H1 (cell line): ENCODE measurements around the gene GALNT17. TPM values are rescaled to one million over a fixed set of nuclear protein-coding genes. Genes with fewer than 3 reads are reported as not detected.

Experiments
- CTCF ChIA-PET: fragments of 300-600 bp; sonication (Branson Sonifier 250); formaldehyde crosslinking; loops from one replicate; lab custom pipeline; 2021; ENCODE audit not compliant: partially characterized antibody; lab: Charles Lee
- POLR2A ChIA-PET: fragments of 300-600 bp; sonication (Branson Sonifier 250); formaldehyde crosslinking; loops from one replicate; lab custom pipeline; 2021; ENCODE audit warnings: inconsistent platforms; ENCODE audit not compliant: partially characterized antibody; lab: Charles Lee
- DNase-seq, 2 experiments: peaks; one replicate each; pipeline versions ENCODE4 v3.0.0 to v3.0.0-alpha.2; 2010 to 2022; ENCODE audit warnings: low spot score in 2 of 2, low read depth in 1 of 2, mixed read lengths in 1 of 2
- FAIRE-seq: peaks from 2 replicates; lab custom pipeline; 2011; peaks lifted over from hg19 to GRCh38; lab: Jason Lieb, UNC
- H2AFZ ChIP-seq: 2 replicates; pipeline ENCODE4 v1.8.1; 2012; ENCODE audit warnings: low read length, inconsistent platforms
- H2AK5ac ChIP-seq: 2 replicates; pipeline ENCODE4 v1.6.1; 2013; ENCODE audit warnings: low read depth, low read length
- H2BK120ac ChIP-seq: replicated peaks from 2 replicates; pipeline ENCODE3; 2013; ENCODE audit warnings: low read depth, low read length, inconsistent platforms
- H2BK12ac ChIP-seq: 2 replicates; pipeline ENCODE4 v1.6.1; 2013; ENCODE audit warnings: low read depth, low read length
- H2BK15ac ChIP-seq: 2 replicates; pipeline ENCODE4 v1.6.1; 2013; ENCODE audit warnings: low read length
- H2BK20ac ChIP-seq: 2 replicates; pipeline ENCODE4 v1.6.1; 2013; ENCODE audit warnings: low read length
- H2BK5ac ChIP-seq: 2 replicates; pipeline ENCODE4 v1.6.1; 2013; ENCODE audit warnings: low read depth, low read length
- H3K14ac ChIP-seq: 2 replicates; pipeline ENCODE4 v1.6.1; 2013; ENCODE audit warnings: inconsistent platforms; ENCODE audit not compliant: insufficient read length
- H3K18ac ChIP-seq: 2 replicates; pipeline ENCODE4 v1.6.1; 2013; ENCODE audit warnings: low read length; ENCODE audit errors: extremely low read depth
- H3K23ac ChIP-seq: 2 replicates; pipeline ENCODE4 v1.6.1; 2013; ENCODE audit warnings: inconsistent platforms; ENCODE audit not compliant: insufficient read length
- H3K23me2 ChIP-seq: 2 replicates; pipeline ENCODE4 v1.6.1; 2013; ENCODE audit warnings: low read depth, low read length
- H3K27ac ChIP-seq: 2 replicates; pipeline ENCODE4 v1.6.1; 2011; ENCODE audit warnings: low read depth, low read length, inconsistent platforms
- H3K27me3 ChIP-seq, 4 experiments: replicated peaks in 1 of 4; 1 replicate in 1 of 4; 2 replicates in 3 of 4; pipeline versions ENCODE4 v1.6.1 to v1.8.1; 2011 to 2013; ENCODE audit warnings: low read length in 3 of 4, mild to moderate bottlenecking in 3 of 4, inconsistent platforms in 2 of 4, mixed read lengths in 2 of 4, moderate library complexity in 1 of 4; ENCODE audit not compliant: control insufficient read depth in 3 of 4, insufficient read depth in 3 of 4; ENCODE audit errors: extremely low read depth in 1 of 4
- H3K36me3 ChIP-seq, 4 experiments: 2 replicates each; pipeline versions ENCODE4 v1.6.1 to v1.8.1; 2011 to 2013; ENCODE audit warnings: mild to moderate bottlenecking in 4 of 4, low read length in 3 of 4, moderate library complexity in 2 of 4, control low read depth in 1 of 4, inconsistent platforms in 1 of 4; ENCODE audit not compliant: insufficient read depth in 4 of 4, control insufficient read depth in 2 of 4
- H3K4ac ChIP-seq: replicated peaks from 2 replicates; pipeline ENCODE3; 2013; ENCODE audit warnings: low read length, low read depth, mixed read lengths, inconsistent platforms; ENCODE audit not compliant: insufficient read length
- H3K4me1 ChIP-seq, 4 experiments: replicated peaks in 1 of 4; 1 replicate in 1 of 4; 2 replicates in 3 of 4; pipeline versions ENCODE4 v1.6.1 to v1.8.1; 2011 to 2013; ENCODE audit warnings: low read length in 3 of 4, inconsistent platforms in 2 of 4, mixed read lengths in 1 of 4; ENCODE audit not compliant: insufficient read depth in 4 of 4, control insufficient read depth in 3 of 4
- H3K4me2 ChIP-seq, 2 experiments: 2 replicates each; pipeline versions ENCODE4 v1.6.1 to v1.8.1; 2011 to 2013; ENCODE audit warnings: low read depth in 2 of 2, low read length in 2 of 2, control low read depth in 1 of 2, inconsistent platforms in 1 of 2, mild to moderate bottlenecking in 1 of 2; ENCODE audit not compliant: insufficient read depth in 1 of 2
- H3K4me3 ChIP-seq, 4 experiments: fragments of 200-600, 300-600 bp in 1 of 4; sonication (generic), shearing (Covaris generic), sonication (Bioruptor Twin) in 1 of 4; 2 replicates each; pipeline versions ENCODE4 v1.5.1 to v1.8.1; 2011 to 2016; ENCODE audit warnings: low read length in 4 of 4, low read depth in 3 of 4, control low read depth in 2 of 4, inconsistent platforms in 2 of 4, mild to moderate bottlenecking in 2 of 4, mixed read lengths in 1 of 4, moderate library complexity in 1 of 4; ENCODE audit not compliant: insufficient read depth in 2 of 4; ENCODE audit errors: extremely low read depth in 1 of 4
- H3K56ac ChIP-seq: replicated peaks from 2 replicates; pipeline ENCODE3; 2013; ENCODE audit warnings: low read depth, mild to moderate bottlenecking, mixed read lengths, low read length, inconsistent platforms; ENCODE audit not compliant: insufficient read length
- H3K79me1 ChIP-seq: 2 replicates; pipeline ENCODE4 v1.6.1; 2013; ENCODE audit warnings: low read depth, low read length, control low read depth
- H3K79me2 ChIP-seq, 2 experiments: 2 replicates each; pipeline versions ENCODE4 v1.6.1 to v1.8.1; 2012 to 2013; ENCODE audit warnings: low read length in 2 of 2, mild to moderate bottlenecking in 2 of 2, inconsistent platforms in 1 of 2; ENCODE audit not compliant: insufficient read depth in 2 of 2, control insufficient read depth in 1 of 2
- H3K9ac ChIP-seq, 4 experiments: replicated peaks in 1 of 4; 1 replicate in 1 of 4; 2 replicates in 3 of 4; pipeline versions ENCODE4 v1.6.1 to v1.8.1; 2011 to 2013; ENCODE audit warnings: low read depth in 3 of 4, low read length in 3 of 4, control low read depth in 2 of 4, mild to moderate bottlenecking in 2 of 4, moderate library complexity in 2 of 4, inconsistent platforms in 1 of 4; ENCODE audit errors: extremely low read depth in 1 of 4
- H3K9me3 ChIP-seq, 2 experiments: 2 replicates each; pipeline versions ENCODE4 v1.6.1 to v1.8.1; 2012 to 2013; ENCODE audit warnings: mild to moderate bottlenecking in 2 of 2, moderate library complexity in 2 of 2, control low read depth in 1 of 2, inconsistent platforms in 1 of 2, low read depth in 1 of 2, low read length in 1 of 2, mixed read lengths in 1 of 2; ENCODE audit not compliant: insufficient read depth in 2 of 2
- H4K20me1 ChIP-seq, 2 experiments: replicated peaks in 1 of 2; 2 replicates each; pipeline versions ENCODE3 to v1.8.1; 2011 to 2013; ENCODE audit warnings: inconsistent platforms in 2 of 2, low read length in 2 of 2, mild to moderate bottlenecking in 1 of 2; ENCODE audit not compliant: insufficient read depth in 2 of 2, control insufficient read depth in 1 of 2
- H4K5ac ChIP-seq: 2 replicates; pipeline ENCODE4 v1.6.1; 2013; ENCODE audit warnings: low read length, low read depth, mixed read lengths, inconsistent platforms; ENCODE audit not compliant: insufficient read length
- H4K8ac ChIP-seq: 2 replicates; pipeline ENCODE4 v1.8.0; 2013; ENCODE audit warnings: mild to moderate bottlenecking, moderate library complexity, low read length, inconsistent platforms; ENCODE audit not compliant: insufficient read depth; ENCODE audit errors: extremely low read depth
- H4K91ac ChIP-seq: replicated peaks from 2 replicates; pipeline ENCODE3; 2013; ENCODE audit warnings: low read length, mixed read lengths, inconsistent platforms; ENCODE audit not compliant: insufficient read length
- ASH2L ChIP-seq: fragments of 200-600, 300-600 bp; sonication (generic); IDR thresholded peaks from one replicate; pipeline ENCODE4 v1.7.1; 2017; ENCODE audit warnings: low read length
- BRCA1 ChIP-seq: IDR thresholded peaks from 2 replicates; pipeline ENCODE4 v1.6.1; 2012; ENCODE audit warnings: low read depth, low read length, improper control_type of control experiment
- CHD2 ChIP-seq: IDR thresholded peaks from 2 replicates; pipeline ENCODE4 v1.6.1; 2012; ENCODE audit warnings: low read length, improper control_type of control experiment
- HDAC6 ChIP-seq: IDR thresholded peaks from one replicate; pipeline ENCODE4 v1.7.1; 2012; ENCODE audit warnings: low read depth, mild to moderate bottlenecking, inconsistent platforms, low read length, moderate library complexity
- JUN ChIP-seq: IDR thresholded peaks from 2 replicates; pipeline ENCODE4 v1.6.1; 2011; ENCODE audit warnings: low read depth, mild to moderate bottlenecking, improper control_type of control experiment, low read length
- KDM4A ChIP-seq: IDR thresholded peaks from one replicate; pipeline ENCODE4 v1.7.1; 2012; ENCODE audit warnings: low read depth, mild to moderate bottlenecking, moderate library complexity, low read length, inconsistent platforms; ENCODE audit not compliant: severe bottlenecking
- KDM5A ChIP-seq: fragments of 200-600 bp; IDR thresholded peaks from 2 replicates; pipeline ENCODE4 v1.7.1; 2012; ENCODE audit warnings: mild to moderate bottlenecking, low read length, inconsistent platforms, mixed read lengths
- MAX ChIP-seq: IDR thresholded peaks from 2 replicates; pipeline ENCODE4 v1.6.1; 2012; ENCODE audit warnings: inconsistent platforms
- POLR2A ChIP-seq, 2 experiments: IDR thresholded peaks; 1 replicate in 1 of 2; 2 replicates in 1 of 2; pipeline ENCODE4 v1.6.1; 2011; ENCODE audit warnings: low read depth in 2 of 2, low read length in 2 of 2, mild to moderate bottlenecking in 2 of 2; ENCODE audit errors: control extremely low read depth in 1 of 2
- POLR2AphosphoS5 ChIP-seq: IDR thresholded peaks from 2 replicates; pipeline ENCODE4 v1.6.1; 2011; ENCODE audit warnings: low read depth, low read length
- POU5F1 ChIP-seq: IDR thresholded peaks from 2 replicates; pipeline ENCODE4 v1.6.1; 2011; ENCODE audit warnings: low read depth, mild to moderate bottlenecking, low read length, moderate library complexity
- SP4 ChIP-seq: IDR thresholded peaks from 2 replicates; pipeline ENCODE4 v1.6.1; 2012; ENCODE audit warnings: low read length, inconsistent platforms
- TAF1 ChIP-seq: IDR thresholded peaks from 2 replicates; pipeline ENCODE4 v1.6.1; 2011; ENCODE audit warnings: mild to moderate bottlenecking, low read depth, low read length
- TBP ChIP-seq: IDR thresholded peaks from 2 replicates; pipeline ENCODE4 v1.6.1; 2011; ENCODE audit warnings: low read depth, low read length, improper control_type of control experiment
- TEAD4 ChIP-seq: IDR thresholded peaks from 2 replicates; pipeline ENCODE4 v1.6.1; 2012; ENCODE audit warnings: low read depth, low read length, inconsistent platforms, mixed read lengths
- WGBS, 2 experiments: shearing (Covaris generic) in 1 of 2; methylation state at CpG; one replicate each; pipeline versions ENCODE4 v1.1.6 to v1.1.7; 2013 to 2015; ENCODE audit warnings: low lambda C conversion rate in 2 of 2, mixed read lengths in 2 of 2, inconsistent platforms in 1 of 2, low coverage in 1 of 2, missing lambda C conversion rate in 1 of 2; ENCODE audit not compliant: insufficient replicate concordance in 2 of 2, insufficient coverage in 1 of 2, insufficient read length in 1 of 2; ENCODE audit errors: extremely low coverage in 1 of 2, missing lambda C conversion rate in 1 of 2; 5-methylcytosine and 5-hydroxymethylcytosine counted together
- polyA plus RNA-seq, 7 experiments: library from polyadenylated mRNA; depleted of rRNA in 3 of 7; stranded (reverse) in 5 of 7; unstranded in 2 of 7; fragments of >200 nt in 5 of 7; fragments of 200-250 nt in 2 of 7; gene quantifications; 1 replicate in 5 of 7; 2 replicates in 1 of 7; 4 replicates in 1 of 7; pipeline versions ENCODE4 v1.2.1 to v1.2.3, GENCODE V29; 2011 to 2013; ENCODE audit warnings: missing spikeins in 2 of 7, mixed read lengths in 2 of 7
- total RNA-seq: library from RNA; stranded (reverse); fragmentation: NEBNext Ultra II Directional; extraction: Animal tissue kit (Norgen Biotek cat#: 25700); gene quantifications from 2 replicates; pipeline ENCODE4 v1.2.1, GENCODE V29; 2021

The GALNT17 gene
- total and polyA plus RNA-seq, 2 of the 8 experiments (the other 6 are each of a cell fraction or from before 2014, with no cell fraction given) = 37.7 to 47.0 TPM

GRCh38 chr7:71472962-71473361 is 341.0 kb downstream of the GALNT17 start:
- Histone ChIP-seq H3K79me2 (peaks cover 0 to 16% of the 10 kb centered on the region in 2 experiments; a peak in 1 of 4 replicates), H4K8ac (no peak overlapping the region), H3K23ac (no peak overlapping the region), H2BK5ac (peak overlapping the region; percentile 95), H3K14ac (no peak overlapping the region), H4K20me1 (no peaks in the 10 kb centered on the region), H4K91ac (peak overlapping the region; percentile 16), H2BK12ac (peak overlapping the region; percentile 1; the same call in 1 of the 2 replicates), H2AFZ (no peak overlapping the region), H2BK15ac (no peak overlapping the region), H2BK20ac (0 out of 2 replicates have a peak overlapping the region, but pooled peaks have one; percentile 37), H3K9ac (peak overlapping the region in 2 of 4 experiments; percentile 39 to 57; a peak in 4 of 7 replicates), H4K5ac (peak overlapping the region; percentile 79), H3K27me3 (no peaks in the 10 kb centered on the region), H3K9me3 (peaks cover 10 to 13% of the 10 kb centered on the region in 2 experiments), H3K18ac (peak overlapping the region; percentile 91), H3K27ac (peak overlapping the region; percentile 88), H2AK5ac (0 out of 2 replicates have a peak overlapping the region, but pooled peaks have one; percentile 68), H3K4me1 (peaks cover 7 to 28% (median 24%) of the 10 kb centered on the region in 4 experiments), H3K79me1 (no peaks in the 10 kb centered on the region), H3K36me3 (peaks cover 0 to 13% (median 4%) of the 10 kb centered on the region in 4 experiments; a peak in 4 of 8 replicates), H2BK120ac (peak overlapping the region; percentile 66), H3K4me2 (peak overlapping the region; percentile 32 to 35; a peak in 3 of 4 replicates), H3K4me3 (peak overlapping the region in 1 of 4 experiments; percentile 26; a peak in 3 of 8 replicates), H3K56ac (peak overlapping the region; percentile 2), H3K4ac (peak overlapping the region; percentile 28), H3K23me2 (no peaks in the 10 kb centered on the region)
- POLR2A ChIA-PET = interaction anchor here (0.7 to 1.0 kb wide), 2 partner anchors 18 to 143 kb away, joined by 3 read pairs; no protein-coding TSS in a partner anchor
- DNase-seq (no peak), FAIRE-seq (peak; percentile 86)
- CTCF ChIA-PET = no interaction called here
- 5% methylated on average over 2 of the region's 2 CpGs; no CpG with 5 or more reads in 1 of the 2 experiments for WGBS, 2 experiments
- TF ChIP-seq TAF1 = no peak
- no peak for TF ChIP-seq TBP
- TF ChIP-seq KDM5A = no peak
- no peak for TF ChIP-seq HDAC6
- TF ChIP-seq TEAD4 = peak; percentile 34; the same call in 1 of the 2 replicates
- TF ChIP-seq KDM4A = no peak
- no peak for TF ChIP-seq BRCA1
- no peak for TF ChIP-seq SP4
- TF ChIP-seq MAX = no peak
- TF ChIP-seq POU5F1 = 0 out of 2 replicates have a peak, but pooled peaks have one; percentile 41
- no peak for TF ChIP-seq JUN
- no peak; a peak in 1 of 3 replicates for TF ChIP-seq POLR2A (IDR thresholded peaks at IDR 0.05; ENCODE audit: control extremely low read depth in 1 of 2, low read depth in 2 of 2, low read length in 2 of 2)
- TF ChIP-seq ASH2L = no peak
- no peak for TF ChIP-seq CHD2
- no peak for TF ChIP-seq POLR2AphosphoS5
